SIG-M5 (cell line): ENCODE data around the gene PGPEP1.
"Not testable (repeated sequence)": the region's sequence is repeated elsewhere in the genome, so short reads cannot be mapped to it uniquely, and the experiment has no call there.

ENCODE experiments used
- DNase-seq: peaks from one replicate; lab custom pipeline; 2025; lab: John Stamatoyannopoulos, UW

The PGPEP1 gene

DNA sequence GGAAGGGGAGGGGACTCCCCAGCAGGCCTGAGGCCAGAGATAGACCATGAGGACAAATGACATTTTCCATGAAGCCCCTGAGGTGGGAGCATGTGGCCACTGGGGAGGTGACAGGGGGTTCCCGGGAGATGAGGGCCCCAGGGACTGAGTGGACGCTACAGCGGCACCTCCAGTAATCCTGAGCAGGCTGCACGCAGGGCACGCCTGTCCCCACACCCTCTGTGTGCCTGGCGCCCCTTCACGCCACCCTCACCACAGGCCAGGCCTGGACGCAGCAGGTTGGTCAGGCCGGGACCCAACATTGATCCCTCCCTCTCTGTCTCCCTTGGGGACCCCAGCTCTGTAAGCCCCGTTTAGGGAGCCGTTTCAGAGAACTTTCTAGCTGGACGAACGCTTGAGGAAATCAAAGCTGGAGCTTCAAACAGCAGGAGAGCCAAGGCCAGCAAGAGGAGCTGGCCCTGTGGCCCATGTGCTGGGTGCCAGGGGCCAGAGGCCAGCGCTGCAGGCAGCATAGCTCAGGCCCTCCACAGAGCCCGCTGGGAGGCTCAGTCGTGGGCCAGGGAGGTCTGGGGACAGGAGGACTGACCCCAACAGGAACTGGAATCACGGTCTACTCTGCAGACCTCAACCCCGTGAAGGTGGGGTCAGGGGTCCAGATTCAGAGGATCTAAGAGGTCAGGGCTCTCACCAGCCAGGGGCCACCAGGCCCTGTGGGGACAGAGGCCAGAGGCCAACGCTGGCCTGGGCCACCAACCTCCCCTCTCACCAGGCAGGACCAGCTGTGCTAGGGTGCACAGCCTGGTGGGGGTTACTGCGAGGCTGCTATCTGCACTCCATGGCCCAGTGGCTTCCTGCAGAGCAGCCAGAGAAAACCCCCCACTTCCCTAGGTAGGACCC is 32.1 kb upstream of the PGPEP1 start:
- DNase-seq = no peak

DNA sequence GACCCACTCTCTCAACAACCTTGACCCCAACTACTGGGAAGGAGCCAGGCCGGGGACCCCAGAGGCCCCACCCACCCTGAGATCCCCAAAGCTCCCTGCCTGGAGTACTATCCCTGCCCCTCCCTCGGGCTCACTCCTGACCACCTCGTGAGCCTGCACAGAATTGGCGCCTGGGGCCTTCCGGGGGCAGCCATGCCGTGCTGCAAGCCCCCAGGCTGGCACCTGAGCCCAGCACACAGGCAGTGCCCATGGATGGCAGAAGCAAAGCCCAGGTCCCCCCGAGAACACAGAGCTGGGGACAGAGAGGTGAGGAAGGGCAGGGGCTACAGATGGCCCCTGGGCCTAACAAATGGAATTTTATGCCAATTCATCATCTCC is 31.5 kb upstream of the PGPEP1 start:
- no peak for DNase-seq

DNA sequence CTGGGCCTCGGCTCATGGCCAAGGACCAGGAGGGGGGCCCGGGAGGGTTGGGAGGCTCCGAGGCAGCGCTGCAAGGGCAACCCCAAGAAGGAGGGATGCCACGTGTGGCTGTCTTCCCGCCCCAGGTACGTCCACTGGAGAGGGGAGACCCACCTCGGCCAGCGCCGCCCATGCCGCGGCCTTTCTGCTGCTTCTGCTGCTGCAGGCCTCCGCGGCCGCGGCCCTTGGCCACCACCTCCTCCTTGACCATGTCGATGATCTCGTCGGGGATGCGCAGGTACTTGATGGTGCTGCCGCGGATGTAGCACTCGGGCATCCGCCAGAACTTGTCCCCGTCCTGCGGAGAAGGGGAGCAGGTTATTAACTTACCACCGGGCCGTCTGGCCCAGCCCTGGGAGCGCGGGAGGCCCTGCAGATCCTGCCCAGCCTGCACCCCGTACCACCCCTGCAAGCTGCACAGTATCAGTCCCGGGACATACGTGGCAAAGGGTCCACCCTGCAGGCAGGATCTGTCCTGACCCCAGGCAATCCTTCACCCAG is 30.8 kb upstream of the PGPEP1 start:
- DNase-seq = no peak

DNA sequence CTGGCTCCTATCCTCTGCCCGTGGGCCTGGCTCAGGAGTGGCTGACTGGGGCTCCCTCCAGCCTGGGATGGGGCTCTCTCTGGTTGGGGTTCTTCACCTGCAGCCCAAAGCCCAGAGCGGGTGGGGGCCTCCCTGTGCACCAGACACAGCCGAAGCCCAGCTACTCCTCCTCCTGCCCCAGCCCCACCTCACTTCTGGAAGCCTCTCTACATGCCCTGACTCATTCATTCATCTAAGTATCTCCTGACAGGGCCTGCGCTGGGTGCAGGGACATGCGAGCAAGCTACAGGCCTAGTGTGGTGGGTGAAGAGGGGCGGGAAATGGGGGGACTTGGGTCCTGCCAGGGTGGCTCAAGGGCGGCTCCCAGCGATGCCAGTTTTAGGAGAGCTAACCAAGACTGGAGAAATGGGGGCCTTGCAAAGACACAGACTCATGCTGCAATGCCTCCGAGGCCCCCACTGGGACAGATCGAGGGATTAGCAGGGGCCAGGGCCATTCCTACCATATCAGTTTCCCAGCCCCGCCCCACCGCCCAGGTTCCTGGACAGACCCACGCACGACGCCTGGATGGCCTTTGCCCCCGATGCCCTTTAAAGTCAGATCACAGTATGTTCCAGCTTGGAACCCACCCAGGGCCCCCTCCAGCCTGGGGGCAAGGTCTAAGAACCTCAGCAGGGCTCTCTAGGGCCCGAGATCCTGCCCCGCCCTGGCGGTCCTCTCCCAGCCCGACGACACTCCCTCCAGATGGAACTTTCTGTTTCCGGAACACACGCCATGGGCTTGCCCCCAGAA is 30.1 kb upstream of the PGPEP1 start:
- no peak for DNase-seq

DNA sequence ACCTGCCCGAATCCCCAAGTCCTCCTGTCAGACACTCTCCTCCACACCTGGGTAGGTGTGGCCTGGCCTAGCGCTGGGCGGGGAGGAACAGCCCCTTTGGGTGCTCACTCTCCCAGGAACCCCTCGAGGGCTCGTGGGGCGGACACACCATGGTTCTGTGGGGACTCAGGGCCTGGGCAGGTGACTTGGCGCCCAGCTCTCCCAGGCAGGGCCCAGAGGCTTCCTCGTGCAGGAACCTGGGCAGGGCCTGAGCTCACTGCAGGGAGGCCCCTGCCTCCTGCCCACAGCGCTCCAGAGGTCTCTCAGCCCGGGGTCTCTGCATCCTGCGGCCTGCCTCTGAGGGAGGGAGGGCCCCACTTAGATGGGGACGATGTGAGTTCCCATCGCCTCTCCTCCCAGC is 29.4 kb upstream of the PGPEP1 start:
- no peak for DNase-seq

DNA sequence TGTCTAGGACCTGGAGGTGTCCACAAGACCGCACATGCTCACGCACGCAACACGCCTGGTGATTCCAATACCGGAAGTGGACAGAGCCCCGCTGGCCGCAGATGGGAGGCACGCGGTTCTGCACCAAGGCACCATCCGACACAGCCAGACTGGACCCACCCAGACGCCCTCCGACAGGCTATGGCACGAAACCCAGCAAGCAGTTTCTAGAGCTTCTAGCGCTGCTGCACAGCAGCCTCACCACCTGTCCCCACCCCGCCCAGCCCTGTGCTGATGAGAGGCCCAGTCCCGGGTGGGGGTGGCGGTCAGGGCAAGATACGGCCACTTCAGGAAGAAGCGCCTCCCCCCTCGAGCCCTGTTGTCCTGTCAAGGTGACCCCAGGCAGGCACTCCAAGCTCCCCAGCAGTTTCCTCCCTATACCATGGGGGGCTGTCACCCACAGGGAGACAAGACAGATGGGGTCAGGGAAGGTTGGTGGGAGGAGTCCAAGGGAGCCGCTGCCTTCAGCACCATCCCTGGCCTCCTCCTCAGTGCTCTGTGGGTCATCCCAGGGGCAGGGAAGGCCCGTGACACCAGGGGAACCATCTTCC is 28.8 kb upstream of the PGPEP1 start:
- DNase-seq = no peak

DNA sequence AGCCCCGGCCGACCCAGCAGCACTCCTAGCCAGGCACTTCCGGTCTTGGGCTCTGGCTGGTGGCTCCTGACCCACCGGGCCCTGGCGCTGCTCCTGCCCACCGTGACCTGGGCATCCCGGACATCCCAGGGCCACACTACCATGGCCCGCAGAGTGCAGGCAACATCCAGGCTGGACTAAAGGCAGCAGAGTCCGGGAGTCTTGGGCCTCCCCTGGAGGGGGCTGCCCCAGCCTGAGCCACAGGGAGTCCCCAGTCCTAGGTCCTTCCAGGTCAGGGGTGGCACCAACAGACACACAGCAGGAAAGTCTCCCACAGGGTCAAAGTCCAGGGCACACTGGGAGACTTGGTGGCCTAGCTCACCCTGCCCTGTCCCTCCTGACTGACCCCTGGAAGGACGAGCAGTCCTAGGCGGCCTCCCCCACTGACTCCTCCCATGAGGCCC is 28.3 kb upstream of the PGPEP1 start:
- DNase-seq = no peak

DNA sequence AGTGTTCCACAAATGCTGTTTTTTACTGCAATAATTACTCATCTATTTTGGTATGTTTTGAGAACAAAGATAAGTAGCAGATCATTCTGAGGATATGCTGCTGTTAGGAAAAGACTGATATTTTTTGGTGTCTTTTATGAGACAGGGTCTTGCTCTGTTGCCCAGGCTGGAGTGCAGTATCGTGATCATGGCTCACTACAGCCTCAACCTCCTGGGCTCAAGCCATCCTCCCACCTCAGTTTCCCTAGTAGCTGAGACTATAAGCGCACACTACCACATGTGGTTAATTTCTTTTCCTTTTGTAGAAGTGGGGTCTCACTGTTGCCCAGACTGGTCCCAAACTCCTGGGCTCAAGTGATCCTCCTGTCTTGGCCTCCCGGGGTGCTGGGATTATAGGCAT is 27.0 kb upstream of the PGPEP1 start:
- no peak for DNase-seq

DNA sequence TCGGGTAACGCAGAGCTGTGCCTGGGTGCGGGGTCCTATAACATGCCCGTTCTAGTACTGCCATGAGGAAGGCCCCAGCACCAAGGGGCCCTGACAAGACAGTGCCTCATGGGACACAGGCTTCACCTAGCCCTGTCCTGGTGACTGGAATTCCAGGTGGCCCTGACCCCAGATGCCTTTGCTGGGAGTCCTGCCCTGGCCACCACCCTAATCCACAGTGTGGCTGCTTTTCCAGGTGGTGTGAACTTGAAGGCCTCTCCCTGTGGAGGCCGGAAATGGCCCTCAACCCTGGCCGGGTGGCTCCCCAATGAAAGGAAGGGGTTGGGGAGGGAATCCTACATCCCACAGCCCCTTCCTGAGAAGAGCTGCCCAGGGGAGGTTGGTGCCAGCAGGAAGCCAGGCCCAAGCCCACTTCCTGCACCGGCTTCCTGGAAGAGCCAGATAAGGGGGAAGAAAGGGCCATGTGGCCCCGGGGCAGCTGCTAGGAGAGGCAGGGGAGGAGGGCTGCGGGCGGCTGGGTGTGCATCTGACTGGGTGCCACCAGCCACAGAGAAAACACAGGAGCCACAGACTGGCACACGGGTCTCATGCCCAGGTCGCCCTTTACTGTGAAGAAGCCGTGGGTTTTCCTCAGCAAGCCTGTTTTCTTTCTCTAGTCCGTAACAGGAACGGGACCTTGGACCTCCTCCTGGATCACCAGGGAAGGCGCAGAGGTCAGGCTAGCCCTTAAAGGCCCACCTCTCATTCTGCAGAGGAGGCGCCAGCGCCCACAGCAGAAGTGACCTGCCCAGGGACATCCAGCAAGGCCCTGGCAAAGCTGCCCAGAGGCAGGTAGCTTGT is 22.2 kb upstream of the PGPEP1 start:
- DNase-seq = no peak

DNA sequence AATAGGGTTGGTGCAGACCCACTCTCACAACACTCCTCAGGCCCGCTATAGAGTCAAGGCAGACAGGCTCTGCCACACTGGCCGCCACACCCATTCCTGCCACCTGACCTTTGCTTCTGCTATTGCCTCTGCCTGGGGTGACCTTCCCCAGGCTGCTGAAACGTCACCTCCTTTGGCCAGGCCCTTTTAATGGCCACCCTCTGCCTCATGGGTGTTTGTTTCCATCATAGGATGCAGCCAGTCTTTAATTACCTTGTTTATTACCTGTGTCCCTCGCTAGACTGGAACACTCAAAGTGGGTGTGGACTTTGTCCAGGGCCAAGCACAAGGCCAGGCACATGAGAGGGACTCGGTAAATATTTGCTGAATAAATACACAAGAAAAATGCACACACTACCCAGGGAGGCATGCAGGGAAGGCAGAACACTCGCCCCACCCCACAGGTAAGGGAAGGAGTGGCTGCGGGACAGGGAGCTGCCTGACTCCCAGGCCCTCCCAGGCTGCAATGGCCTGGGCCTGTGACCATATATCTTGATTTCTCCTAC is 20.7 kb upstream of the PGPEP1 start:
- DNase-seq = no peak

DNA sequence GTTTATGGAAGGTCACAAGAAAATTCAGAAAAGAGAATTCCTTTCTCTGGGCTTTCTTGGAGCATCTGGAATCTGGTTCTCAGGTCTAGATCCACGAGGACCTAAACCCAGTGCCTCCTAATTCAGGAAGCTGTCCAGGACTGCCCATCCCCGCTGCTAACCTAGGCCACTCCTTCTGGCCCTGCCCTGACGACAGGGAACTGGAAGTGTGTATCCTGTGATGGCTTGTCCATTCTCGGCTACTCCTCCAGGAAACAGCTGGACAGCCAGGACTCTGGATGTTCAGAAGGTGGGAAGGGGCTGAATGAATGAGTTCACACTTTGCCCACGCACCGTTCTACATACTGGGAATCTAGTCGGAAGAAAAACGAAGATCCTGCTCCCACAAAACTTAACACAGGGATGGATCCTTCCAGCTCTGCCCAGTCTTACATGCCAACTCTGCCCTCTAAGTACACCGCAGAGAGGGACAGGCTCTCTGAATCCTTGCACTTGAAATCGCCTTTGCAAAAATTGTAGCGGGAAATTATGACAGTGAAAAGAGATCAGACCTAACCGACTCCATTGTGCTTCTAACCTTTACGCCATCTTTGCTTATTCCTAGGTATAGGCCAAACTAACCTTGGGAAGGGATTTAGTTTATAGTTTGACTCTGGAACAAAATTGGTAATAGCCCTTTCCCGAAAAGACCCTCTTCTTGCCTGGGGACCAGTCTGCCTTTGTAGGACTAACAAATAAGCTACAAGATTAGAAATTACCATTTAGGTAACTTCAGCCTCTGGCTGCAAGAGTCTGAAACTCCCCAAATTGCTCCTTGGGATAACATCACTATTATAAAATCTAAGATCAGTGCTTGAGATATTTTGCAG is 19.3 kb upstream of the PGPEP1 start:
- DNase-seq = no peak

DNA sequence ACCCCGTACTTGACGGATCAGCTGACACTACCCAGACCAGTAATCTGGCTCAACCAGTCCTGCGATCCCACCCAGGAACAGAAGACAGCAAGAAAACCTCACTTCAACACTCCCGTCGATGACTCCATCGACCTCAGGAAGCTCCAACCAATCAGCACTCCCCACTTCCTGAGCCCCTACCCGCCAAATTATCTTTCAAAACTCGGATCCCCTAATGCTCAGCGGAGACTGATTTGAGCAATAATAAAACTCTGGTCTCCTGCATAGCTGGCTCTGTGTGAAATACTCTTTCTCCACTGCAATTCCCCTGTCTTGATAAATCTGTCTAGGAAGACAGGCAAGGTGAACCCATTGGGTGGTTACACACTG is 18.7 kb upstream of the PGPEP1 start:
- DNase-seq = no peak

DNA sequence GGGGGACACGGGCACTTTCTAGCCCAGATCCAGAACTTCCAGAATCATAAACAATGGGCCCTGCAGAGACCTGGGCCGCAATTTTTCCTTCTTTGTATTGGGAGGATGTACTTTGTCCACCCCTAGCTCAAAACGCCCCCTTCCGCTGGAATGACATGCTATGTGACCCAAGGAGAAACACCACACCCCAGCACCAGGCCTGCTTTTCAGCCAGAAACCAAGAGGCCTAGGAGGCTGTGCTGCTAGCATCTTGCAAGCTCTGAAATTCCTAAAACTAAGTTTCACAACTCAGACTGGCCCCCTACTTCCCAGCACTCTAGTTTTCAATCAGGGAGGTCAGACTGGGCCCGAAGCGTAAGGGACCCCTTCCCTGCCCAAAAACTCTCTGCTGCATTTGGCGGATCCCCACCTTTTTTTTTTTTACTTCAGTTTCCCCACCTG is 18.1 kb upstream of the PGPEP1 start:
- no peak for DNase-seq

DNA sequence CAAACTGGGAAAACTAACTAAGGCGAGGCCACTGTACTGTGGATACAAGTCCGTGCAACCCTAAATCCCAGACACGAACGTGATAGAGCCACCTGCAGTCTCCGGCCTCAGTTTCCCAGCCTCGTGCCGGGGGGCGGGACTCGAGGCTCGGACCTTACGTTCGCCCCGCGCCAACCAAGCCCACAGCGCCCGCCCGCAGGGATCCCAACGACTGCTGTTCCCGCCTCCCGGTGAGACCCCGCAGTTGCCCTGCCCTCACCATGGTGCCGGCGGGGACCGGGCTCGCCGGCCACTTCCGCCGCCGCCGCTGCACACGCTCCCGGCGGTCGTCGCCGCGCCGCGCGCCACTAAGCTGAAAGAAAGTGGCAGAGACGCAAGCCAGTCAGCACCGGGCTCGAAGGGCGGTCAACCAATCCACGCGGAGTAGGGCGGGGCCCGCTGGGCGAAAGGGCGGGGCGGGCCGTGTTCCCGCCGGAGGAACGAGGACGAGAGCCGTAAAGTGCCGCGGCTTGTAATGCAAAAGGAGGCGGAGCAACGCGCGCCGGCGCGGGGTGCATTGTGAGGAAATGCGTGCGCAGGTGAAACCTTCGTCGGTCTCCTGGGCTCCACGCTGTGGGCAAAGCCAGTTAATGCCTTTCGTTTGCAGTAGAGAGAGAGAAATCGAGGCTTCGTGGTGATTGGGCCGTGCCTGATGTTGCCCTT is 17.5 kb upstream of the PGPEP1 start, which contains the start of gene LSM4:
Gene LSM4, minus strand, starts transcription at position 318 of the 702 bp plus-strand sequence. Its CDS starts 56 bp downstream, at position 262.
- peak; percentile 69 for DNase-seq

DNA sequence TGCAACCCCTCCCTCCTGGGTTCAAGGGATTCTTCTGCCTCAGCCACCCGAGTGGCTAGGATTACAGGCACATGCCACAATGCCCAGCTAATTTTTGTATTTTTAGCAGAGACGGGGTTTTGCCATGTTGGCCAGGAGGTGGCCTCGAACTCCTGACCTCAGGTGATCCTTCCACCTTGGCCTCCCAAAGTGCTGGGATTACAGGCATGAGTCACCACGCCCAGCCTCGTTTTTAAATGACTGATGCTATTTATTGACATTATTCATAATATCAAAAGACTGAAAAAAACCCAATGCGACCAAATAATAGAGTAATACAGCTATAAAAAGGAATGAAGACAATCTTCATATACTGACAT is 16.0 kb upstream of the PGPEP1 start:
- DNase-seq = not testable (repeated sequence)

DNA sequence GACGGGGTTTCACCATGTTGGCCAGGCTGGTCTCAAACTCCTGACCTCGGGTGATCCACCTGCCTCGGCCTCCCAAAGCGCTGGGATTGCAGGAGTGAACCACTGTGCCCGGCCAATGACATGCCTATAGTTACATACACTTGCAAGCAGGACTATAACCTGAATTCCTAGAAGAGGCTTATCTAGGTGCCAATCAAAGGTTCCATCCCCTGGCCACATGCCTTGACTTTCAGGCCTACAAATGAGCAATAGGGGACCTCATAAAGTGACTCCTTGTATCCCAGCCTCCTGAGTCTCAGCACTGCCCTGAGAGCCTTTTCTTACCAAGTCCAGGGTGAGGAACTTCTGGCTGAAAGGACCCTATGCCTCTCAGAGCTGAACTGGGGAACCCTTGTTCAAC is 13.6 kb upstream of the PGPEP1 start:
- no peak for DNase-seq

DNA sequence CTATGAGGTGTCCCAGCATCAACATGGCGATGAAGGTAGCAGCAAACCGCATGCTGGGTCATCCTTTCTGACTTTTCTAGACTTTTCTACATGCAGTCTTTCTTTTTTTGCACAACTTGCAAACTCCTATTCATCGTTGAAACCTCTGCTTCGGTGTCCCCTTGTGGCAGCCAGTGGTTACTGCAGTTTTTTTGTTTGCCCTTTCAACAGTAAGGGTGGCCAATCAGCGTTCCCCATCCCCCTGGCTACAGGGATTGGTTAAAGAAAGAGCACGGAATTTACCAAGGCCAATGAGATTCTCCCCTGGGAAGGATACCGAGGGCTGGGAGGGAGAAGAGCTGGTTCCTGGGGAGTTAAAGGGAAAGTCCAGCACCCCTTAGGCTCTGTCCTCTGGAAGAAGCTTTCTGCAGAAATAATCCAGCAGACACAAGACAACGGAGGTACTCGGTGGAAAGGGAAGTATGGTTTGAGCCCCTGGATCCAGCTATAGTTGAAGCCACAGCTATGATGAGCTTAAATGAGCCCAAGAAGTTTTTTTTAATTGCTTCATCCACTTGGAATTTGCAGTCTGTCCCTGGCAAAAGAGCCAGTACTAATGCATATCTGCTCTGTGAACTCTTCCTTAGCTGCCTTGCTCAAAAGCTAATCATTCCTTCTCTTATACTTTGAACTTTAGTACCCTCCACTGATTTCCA is 11.9 kb upstream of the PGPEP1 start:
- DNase-seq = peak; percentile 74

DNA sequence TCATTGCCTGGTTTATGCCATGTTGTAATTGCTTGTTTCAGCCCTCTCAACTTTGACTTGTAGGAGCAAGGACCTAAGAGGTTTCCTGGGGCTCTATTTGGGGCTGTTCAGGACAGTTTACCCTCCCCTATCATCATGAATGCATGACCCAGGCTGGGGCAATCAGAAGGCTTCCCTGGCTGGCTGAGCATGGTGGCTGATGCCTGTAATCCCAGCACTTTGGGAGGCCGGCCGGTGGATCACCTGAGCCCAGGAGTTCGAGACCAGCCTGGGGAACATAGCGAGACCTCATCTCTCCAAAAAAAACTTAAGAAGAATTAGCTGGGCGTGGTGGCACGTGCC is 11.4 kb upstream of the PGPEP1 start:
- no peak for DNase-seq

DNA sequence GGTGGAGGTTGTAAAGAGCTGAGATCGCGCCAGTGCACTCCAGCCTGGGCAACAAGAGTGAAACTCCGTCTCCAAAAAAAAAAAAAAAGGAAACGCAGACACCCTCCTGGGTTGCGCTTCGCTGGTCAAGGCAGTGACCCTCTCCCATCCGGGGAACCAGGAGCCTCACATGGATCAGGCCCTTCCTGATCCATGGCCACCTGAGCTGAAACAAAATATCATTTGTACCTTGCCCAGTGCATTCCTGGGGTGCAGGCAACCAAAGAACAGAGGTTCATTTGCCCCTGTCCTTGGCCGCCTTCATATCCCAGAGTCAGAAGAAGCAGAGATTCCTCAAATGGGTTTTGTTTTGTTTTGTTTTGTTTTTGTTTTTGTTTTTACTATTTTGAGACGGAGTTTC is 9.5 kb upstream of the PGPEP1 start:
- no peak for DNase-seq
